HG03064 (cell line): ENCODE data around the gene CD300E.

Source experiments
- ATAC-seq: cut with Tn5 transposase; IDR thresholded peaks from one replicate; pipeline ENCODE4 v1.9.1; 2021; ENCODE audit warnings: low read depth; ENCODE audit not compliant: unreplicated experiment

CD300E gene

DNA sequence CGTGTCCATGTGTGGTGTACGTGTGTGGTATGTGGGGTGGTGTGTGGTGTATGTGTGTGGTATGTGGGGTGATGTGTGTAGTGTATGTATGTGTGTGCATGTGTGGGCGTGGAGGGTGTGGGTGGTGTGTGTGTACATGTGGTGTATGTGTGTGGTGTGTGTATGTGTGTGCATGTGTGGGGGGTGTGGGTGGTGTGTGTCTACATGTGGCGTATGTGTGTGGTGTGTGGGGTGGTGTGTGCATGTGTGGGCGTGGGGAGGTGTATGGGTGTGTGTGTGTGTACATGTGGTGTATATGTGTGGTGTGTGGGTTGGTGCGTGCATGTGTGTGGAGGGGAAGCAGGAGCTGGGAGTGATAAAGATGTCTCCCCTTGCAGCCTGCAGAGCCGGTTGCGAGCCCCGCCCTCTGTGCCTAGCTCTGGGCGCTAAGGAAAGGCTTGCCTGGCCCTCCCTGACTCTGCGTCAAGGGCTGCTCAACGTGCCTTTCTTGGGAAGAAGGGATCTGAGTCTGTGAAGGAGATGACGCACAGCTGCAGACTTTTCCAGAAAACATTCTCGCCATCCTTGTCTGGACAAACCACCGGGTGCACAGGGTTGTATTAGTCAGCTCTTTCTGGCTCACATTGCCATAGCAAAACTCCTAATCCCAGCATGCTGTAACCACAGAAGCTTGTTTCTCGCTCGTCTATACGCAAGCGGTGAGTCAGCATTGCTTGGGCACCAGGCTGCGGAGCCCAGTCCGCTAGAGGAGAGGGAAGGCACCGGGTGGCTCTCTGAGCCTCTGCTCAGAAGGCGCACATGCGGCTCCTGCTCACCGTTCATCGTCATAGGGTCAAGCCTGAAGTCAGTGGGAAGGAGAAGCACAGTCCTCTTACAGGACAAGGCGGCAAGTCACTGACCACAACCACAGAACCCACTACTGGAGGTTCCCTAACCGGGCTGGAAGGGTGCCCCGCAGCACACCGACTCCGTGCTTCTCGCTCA is 54.2 kb downstream of the CD300E start:
- ATAC-seq: no peak

DNA sequence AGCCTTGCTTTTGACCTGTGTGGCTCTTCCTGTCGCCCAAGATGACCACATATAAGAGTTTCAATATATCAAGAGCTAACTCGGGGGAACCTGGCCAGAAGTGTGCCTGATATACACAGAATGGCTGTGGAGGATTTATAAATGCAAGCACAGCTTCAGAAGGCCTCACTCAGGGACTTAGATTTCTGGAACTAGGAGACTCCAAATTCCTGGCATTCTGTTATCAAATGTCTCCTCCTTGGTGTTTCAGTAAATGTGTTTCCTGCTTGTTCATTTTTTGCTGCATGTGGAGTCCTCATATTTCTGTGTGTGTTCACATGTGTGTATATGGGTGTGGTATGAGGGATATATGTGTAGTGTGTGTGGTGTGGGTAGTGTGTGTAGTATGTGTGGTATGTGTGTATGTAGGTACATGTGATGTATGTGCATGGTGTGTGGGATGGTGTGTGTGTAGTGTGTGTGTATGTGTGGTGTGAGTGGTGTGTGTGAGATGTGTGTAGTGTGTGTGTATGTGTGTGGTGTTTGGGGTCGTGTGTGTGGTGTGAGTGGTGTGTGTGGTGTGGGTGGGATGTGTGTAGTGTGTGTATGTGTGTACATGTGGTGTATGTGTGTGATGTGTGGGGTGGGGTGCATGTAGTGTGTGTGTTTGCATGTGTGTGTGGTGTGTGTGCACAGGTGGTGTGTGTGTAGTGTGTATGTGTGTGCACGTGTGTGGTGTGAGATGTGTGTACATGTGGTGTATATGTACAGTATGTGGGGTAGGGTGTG is 55.2 kb downstream of the CD300E start:
- ATAC-seq: no peak

DNA sequence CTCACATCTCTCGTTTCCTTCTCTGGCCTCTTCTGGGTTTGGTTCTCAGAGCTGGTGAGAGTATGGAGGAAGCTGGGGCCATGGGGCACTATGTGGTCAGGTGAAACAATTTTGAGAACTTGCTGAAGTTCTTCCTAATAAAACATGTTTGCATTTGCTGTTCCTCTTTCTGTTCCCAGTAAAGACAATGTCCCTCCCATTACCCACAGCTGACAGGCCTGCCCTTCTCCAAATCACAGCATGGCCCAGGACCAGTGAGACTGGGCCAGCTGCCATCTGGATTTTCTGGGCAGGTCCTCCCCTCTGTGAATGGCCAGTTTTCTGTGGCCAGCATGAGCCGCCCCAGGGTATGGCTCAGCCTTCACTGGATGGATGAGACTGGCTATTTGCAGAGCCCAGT is 56.1 kb downstream of the CD300E start, which contains the start of gene CD300H:
Gene CD300H, minus strand, starts transcription at position 113 of the 400 bp plus-strand sequence.
- no peak for ATAC-seq

DNA sequence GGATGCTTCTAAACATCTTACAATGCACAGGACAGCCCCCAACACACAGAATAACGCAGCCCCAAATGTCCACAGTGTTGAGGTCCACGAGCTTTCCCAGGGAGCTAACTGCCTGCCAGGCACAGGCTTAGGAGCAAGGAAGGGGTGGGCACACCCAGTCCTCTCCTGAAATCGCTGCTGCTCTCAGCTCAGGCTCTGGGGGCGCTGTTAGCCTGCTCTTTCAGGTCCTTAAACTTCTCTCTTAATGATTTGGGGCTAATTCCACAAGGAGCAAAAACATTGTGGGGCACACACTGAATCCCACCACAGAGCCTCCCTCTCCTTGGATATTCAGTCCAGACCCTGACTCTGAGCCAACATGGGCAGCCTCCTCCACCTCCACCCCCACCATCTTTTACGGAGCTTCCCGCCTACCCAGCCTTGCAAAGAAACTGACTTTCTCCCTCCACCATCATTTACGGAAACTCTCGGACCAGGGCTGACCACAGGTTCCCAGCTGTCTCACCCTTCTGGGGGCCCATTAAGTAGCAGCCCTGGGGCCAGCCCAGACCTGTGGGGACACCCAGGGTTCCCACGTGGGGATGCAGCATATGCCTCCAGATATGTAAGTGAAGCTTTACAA is 57.3 kb downstream of the CD300E start:
- no peak for ATAC-seq

DNA sequence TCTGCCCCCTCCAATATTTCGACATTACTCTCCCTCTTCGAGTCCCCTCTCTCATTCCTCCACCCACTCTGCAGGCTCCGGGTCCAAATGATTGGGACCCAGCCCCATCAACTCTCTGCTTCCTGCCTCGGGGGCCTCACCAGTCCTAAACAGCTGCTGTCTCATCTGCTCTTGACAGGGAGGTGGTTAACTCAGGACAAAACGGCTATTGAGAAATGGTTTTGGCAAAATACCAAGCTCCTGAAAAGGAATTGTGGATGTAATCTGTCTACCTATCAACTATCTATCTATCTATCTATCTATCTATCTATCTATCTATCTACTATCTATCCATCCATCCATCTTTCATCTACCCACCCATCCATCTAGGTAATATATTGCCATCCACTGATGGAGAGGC is 58.4 kb downstream of the CD300E start:
- no peak for ATAC-seq

DNA sequence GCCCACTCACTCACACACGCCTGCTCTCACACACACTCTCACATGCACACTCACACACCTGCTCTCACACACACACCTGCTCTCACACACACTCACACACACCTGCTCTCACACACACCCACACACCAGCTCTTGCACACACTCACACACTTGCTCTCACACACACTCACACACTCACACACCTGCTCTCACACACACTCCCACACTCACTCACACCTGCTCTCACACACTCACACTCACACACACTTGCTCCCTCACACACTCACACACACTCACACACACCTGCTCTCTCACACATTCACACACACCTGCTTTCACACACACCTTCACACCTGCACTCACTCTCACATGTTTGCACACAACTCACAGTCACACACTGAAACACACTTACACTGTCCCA is 60.2 kb downstream of the CD300E start:
- no peak for ATAC-seq

DNA sequence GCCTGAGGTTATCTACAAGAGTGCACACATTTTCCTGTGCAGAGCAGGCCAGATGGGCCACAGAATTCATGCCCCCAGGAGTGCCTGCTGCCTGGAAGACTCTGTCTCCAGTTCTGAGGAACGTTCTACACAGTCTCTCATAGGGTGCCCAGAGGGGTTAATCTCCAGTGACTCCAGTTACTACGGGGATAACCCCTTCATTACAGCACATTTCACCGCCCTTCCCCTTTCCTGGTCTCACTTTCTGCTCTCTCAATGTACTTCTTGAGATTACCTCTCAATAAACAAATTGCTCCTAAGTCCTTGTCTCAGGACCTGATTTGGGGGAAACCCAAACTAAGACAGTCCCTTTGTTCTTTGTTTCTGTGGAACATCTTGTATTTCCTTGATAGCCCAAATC is 62.0 kb downstream of the CD300E start:
- no peak for ATAC-seq
